NAMALWA (cell line): ENCODE data around the gene AGO1.
"Not testable (repeated sequence)": the region's sequence is repeated elsewhere in the genome, so short reads cannot be mapped to it uniquely, and the experiment has no call there.

ENCODE experiments used
- DNase-seq: peaks from one replicate; pipeline ENCODE4 v3.0.0-alpha.2; 2015; ENCODE audit warnings: low spot score

The AGO1 gene

DNA sequence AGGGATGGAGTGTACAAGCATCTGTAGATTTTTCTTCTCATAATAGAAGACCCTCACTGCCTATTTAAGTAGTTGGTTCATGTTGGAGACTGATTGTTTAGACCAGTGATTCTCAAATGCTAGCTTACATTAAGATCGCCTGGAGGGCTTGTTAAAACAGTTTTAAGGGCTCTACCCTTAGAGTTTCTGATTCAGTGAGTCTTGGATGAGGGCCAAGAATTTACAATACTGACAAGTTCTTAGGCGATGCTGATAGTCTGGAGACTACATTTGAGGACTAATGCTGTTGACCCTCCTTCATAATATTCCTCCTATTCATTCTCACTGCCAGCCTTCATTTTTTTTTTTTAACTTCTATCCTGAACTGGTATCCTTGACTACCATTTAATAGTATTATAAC, 32.7 kb downstream of the AGO1 start:
- no peak for DNase-seq

DNA sequence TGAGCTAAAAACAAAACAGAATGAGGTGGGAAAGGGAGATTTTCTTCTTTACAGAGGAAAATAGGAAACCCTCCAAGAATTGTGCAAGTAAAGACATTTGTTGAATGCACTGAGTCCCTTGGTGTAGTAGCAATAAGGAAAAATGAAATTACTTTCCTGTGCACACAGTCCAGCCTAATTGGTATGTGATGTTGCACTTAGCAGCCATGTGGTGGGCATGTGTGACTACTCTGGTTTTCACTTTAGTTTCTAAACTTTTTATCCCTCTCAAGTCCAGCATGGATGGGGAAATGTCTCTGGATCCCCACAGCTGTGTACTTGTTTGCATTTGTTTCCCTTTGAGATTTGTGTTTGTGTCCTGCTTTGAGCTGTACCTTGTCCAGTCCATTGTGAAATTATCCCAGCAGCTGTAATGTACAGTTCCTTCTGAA, 40.8 kb downstream of the AGO1 start:
- DNase-seq, result no peak

DNA sequence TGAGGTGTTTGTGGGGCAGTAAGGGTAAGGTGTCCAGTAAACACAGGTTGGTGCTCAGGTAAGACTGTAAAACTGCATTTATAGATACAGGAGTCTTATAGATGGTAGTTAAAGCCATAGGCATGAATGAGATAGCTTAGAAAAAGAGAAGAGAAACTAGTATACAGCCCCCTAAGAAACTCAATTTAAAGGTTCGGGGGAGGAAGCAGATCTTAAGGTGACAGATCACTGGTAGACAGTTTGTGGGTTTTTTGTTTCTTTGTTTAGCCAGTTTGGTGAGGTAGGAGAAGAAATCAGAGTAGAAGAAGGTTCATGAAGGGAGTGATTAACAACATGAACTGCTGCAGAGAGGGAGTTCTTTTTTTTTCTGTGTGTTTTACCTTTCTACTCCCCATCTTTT, 41.8 kb downstream of the AGO1 start:
- DNase-seq, result no peak

DNA sequence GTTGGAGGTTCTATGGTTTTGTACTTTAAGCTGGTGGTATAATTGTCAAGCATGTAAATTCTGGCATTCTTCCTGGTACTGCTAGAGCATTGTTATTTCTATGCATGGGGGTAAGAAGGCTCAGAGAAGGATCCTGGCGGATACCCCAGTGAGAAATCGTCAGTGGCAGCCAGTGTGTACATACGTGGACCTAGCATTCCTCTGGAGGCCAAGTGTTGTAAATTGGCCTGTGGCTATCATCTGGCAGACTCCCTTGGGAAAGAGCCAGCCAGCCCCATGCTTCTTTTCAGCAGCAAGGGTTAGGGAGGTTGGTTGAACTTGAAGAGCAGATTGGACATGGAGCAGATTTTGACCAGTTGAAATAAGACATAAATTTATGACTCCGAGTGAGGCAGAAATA, 42.7 kb downstream of the AGO1 start:
- no peak for DNase-seq

DNA sequence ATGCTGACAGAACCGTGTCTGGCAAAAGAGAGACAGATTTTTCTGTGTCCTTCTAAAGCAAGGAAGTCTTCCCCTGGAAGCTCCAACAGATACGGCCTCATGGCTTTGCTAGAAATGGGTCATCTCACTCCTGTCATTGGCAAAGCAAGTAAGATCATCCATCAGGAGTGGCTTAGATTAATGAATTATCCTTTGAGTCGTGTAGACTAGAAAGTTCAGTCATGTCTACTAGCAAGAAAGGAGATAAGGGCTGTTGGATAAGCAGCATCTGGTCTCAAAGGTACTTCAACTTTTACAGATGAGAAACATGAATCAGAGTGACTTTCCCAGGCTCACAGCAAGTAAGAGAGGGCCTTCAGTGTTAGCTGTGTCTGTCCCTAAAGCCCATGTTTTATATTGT, 44.5 kb downstream of the AGO1 start:
- DNase-seq, result no peak

DNA sequence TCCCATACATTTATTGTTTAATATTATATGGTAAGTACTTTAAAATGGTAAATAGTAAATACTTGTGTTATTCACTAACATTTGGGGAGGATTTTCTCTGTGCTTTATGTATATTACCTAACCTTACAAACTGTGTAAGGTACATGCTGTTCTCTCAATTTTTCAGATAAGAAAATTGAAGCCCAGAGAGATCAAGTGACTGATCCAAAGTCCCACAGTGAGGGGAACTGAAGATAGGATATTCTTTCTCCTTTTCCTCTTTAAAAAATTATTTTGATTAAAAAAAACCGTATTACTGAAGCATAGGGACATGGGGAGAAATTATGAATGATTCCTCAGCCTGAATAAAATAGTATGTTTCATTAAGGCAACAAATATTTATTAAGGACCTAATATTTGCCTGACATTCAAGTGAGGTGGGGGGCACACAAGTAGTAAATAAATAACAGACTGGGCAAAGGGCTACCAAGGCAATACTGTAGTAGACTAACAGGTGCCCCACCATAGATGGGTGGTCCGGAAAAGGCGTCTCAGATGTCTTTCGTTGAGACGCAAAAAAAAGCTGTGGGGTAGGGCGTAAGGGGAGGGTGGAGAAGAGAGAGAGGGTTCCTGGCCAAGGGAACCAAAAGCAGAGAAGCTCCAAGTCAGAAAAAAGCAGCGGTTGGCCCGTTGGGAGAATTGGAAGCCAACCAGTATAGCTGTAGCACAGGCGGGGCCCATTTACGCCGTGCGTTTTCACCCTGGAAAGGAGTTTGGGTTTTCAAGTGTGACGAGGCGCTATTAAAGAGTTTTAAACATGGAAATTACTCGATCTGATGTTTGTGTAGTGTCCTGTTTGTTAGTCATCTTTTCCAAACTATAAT, 47.0 kb downstream of the AGO1 start:
- DNase-seq, result peak; percentile 75

DNA sequence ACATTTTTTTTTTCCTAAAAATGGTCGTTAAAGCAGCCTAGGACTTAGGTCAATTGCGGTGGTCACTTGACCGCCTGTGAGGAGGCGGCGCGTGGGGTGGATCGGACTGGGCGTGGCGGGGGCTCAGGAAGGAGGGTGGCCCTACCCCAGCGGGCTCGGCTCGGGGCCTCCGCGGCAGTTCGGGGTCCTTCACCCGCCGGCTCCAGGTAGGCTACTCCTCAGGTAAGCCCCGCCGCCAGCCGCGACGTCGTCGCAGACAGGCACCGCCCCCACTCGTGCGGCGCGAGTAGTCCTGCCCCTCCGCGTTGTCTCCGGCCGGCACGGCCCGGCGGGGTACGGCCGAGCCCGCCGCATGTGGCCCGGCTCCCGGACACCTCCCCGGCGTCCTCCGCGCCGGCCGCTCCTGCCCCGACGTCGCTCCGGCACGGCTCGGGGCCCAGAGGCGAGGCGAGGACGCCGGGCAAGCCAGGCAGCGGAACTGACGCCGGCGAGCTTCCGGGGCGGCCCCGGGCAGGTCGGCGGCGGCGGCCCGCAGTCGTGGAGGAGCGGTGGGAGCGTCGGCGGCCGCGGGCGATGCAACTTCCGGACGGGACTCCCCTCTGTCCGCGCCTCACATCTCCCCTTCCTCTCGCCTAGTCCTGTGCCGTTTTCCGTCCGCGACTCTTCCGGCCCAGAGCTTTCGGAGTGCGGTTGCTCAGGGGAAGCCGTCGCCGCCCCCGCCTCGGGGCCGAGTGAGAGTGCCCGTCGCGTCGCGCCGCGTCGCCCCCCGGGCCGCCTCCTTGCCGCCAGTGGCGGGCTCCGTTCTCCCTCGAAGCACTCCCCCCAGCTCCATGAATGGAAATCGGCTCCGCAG, 47.8 kb downstream of the AGO1 start, which contains the start of gene AGO3:
Gene AGO3, plus strand, starts transcription at position 513 of the 853 bp plus-strand sequence. Its CDS starts 322 bp downstream, at position 835.
- DNase-seq, result peak; percentile 94

DNA sequence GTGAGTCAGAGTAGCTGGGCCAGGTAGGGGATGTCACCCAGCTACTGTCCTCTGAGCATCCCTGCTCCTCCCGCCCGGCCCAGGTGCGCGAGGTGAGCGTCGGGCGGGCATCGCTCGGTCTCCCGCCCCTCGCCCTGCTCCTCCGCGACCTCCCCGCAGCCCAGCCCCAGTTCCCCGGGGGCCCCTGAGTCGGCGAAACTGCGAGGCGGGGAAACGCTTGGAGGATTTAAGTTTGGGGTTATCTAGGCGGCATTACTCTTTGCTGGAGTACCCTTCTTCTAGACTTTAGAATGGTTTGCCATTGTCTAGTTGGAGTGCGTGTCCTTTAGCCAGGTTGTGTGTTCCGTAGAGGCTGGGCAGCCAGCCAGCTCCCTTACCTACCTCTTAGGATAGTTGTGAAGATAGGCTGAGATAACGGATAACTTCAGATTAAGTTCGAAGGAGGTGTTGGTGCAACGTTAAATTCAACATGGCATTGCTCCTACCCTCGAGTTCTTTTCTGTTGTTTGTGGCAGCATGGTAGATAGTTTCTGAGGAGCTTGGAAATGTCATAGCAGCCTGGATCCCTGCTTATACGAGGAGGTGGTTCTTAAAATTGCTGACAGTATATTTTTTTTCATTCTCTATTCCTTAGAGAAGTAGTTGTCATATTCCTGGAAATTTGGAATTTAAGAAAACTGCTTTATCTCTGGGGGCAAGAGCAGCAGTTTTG, 48.6 kb downstream of the AGO1 start:
- DNase-seq, result peak; percentile 58

DNA sequence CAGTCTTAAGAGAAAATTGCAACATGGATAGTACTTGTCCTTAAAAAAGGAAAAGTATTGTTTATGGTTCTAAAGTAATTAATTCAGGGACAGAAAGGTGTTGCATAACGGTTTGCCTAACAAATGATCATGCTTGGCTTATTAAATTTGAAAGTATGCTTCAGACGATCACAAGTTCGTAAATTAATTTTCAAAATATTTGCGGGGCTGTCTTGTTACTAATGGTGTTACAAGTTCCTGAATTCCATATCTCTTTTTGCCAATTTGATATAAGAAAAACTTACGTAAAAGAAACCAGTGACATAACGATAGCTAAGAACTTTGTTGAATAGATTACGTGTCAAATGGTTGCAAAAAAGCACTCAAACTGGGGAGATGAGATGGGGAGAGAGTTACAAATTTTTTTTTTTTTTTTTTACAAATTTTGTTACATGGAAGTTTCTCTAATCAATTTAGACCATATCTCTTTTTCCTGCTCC, 49.2 kb downstream of the AGO1 start:
- DNase-seq, result no peak

DNA sequence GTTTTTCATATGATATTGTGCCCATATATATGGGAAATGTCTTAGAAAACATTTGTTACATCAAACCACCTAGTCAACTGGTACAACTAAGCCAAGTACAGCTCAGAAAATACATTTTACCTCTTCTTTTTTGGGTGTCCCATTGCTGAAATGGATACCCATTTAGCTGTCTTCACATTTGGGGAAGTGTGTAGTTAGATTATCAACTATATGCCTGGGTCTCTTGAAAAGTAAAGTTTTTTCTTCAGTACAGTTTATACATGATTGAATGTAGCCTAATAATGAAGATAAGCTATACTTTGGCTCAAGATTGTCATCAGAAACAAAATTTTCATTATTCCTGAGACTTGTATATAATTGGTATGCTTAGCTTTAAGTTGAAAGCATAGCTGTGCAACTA, 49.9 kb downstream of the AGO1 start:
- DNase-seq, result peak; percentile 20

DNA sequence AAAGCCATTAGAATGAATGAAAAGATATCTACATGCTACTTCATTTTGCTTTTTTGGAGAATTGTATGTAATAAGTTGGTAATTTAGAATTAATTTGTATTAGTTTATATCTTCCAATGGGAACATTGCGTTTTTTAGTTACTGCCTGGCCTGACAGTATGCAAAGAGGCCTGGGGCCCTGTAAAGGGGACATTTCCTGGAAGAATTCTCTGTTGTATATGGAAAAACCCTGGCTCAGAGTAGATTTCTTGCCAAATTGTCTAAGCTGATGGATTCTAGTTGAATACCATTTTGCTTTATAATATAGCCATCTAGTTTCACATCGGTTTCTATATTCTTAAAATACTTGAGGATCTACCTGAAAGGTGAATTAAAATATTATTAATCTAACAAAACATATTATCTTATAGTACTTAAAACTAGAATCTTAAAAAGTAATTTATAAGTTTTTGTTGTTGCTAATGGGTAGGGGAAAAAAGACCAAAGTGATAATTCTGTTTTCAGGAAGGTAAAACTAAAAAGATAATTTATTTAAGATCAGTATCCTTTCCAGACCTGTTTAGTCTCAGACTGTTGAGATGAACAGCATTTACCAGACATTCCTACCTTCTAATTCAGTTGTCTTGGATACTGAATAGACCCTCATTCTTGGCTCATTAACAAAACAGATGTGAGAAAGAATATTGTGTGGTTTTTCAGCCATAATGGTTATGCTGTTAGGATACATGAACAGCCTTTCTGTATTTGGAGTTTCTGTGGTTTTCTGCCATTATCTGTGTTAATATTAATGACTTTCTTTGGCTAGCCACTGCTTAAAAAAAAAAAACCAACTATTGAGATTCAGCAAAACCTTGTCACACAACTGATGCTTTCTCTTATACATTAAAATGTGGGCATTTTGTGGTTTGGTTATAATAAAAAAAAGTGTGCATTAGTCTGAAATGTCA, 52.7 kb downstream of the AGO1 start:
- DNase-seq, result no peak

DNA sequence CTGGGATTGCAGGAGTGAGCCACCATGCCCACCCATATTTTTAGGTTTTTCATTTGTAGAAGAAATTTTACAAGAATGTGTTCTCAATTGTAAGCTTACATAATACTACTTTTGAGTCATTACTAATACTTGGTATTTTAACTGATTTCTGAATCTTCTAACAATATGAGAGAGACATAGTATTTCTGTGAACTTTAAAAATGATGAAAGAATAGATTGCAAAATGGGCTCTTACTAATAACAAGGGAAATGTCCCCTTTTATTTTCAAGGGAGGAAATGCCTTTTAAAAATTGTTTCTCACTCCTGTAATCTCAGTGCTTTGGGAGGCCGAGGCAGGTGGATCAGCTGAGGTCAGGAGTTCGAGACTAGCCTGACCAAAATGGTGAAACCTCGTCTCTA, 53.8 kb downstream of the AGO1 start:
- no peak for DNase-seq

DNA sequence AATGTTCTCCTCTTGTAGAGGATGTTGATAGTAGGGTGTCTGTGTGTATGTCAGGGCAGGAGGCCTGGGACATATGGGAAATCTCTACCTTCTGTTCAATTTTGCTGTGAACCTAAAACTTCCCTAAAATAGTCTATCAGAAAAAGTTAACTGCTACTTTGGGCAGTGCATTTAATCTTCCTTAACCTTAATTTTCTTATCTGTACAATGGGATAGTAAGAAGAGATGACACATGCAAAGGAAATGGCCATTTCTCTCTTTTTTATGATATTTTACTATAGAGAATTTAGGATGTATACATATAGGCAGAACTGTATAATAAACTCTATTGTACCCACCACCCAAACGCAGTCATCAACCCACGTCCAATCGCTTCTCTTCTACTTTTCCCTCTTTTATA, 56.5 kb downstream of the AGO1 start:
- DNase-seq, result no peak

DNA sequence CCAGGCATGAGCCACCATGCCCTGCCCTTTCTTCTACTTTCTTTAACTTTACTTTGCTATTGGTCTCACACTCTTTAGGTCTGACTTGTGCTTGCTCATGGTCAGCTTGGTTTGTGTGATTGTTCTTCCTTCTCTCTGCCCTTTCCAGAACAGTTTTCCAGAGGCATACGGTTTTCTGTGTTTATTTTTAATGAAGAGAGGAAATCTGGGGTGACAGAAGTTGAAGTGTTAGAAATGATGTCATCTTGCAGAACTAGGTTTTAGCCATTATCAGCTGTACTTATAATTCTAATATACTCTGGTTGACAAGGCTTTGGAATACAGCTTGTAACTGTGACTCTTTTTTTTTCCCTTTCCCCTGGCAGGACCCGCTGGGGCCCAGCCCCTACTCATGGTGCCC, 62.3 kb downstream of the AGO1 start:
- DNase-seq, result no peak

DNA sequence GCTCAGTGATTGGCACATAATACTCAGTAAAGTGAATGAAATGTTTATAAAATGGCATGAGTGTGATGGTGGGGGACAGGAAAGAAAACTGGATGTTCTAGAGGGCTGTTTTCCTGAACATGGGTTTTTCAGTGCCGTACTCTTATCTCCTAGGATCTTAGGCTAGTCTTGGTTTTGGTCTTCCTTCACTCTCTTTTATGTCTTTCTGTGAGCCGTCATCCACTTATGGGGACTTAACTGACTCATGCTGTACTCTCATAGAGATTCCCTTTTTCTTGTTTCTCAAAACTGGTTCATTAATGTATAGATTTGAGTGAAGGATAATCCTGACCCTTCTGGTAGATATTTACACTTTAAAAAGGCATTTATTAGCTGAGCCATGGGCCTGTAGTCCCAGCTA, 64.5 kb downstream of the AGO1 start:
- no peak for DNase-seq

DNA sequence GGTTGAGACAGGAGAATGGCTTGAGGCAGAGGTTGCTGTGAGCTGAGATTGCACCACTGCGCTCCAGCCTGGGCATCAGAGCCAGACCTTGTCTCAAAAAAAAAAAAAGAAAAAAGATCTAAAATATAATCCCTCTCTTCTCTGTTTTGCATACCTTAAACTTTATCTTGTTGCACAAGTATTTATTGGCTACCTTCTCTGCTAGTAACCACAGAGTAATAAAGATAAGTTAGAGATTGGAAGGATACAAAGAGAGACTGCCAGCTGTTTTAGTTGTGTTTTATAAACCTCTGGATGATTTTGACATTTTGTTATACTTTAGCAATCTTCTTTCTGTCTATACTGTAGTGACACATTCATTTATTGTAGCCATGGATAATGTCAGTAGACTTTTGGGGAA, 75.5 kb downstream of the AGO1 start:
- DNase-seq, result no peak

DNA sequence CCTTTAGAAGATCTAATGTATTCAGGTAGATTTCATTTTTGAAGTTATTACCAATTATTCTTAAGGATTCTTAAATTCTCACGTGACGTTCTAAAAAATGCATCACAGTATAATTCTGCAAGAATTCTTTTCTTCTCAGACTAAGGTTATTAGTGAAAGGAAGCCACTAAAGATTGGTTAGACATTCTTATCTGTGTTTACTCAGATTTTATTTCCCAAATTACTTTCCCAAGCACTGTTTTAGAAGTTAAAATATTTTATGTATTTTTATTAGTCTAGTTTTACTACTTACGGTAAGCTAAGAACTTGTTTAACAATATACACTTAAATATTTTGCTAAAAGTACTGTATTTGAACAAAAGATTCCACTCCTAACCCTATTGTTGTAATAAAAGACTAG, 76.3 kb downstream of the AGO1 start:
- no peak for DNase-seq

DNA sequence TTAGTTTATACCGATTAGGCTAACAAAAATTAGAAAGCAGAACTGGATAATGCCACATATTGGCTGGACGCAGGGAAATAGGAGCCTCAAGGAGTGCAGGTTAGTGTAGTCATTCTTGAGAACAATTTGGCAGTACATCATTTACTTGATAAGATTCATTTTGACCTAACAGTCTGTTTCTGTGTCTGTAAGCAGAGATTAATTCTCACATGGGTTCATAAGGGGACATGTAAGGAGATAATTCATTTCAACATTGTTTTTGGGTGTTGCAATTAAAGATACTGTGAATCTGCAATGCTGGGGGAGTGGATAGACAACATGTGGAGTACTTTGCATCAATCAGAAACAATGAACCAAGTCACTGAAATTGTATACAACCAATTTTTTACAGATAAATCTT, 79.9 kb downstream of the AGO1 start:
- no peak for DNase-seq

DNA sequence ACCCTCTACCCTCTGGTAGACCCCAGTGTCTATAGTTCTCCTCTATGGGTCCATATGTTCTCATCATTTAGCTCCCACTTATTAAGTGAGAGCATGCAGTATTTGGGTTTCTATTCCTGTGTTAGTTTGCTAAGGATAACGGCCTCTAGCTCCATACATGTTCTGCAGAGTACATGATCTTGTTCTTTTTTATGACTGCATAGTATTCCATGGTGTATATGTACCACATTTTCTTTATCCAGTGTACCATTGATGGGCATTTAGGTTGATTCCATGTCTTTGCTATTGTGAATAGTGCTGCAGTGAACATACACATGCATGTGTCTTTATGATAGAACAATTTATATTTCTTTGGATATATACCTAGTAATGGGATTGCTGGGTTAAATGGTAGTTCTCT, 81.3 kb downstream of the AGO1 start:
- DNase-seq, result not testable (repeated sequence)

DNA sequence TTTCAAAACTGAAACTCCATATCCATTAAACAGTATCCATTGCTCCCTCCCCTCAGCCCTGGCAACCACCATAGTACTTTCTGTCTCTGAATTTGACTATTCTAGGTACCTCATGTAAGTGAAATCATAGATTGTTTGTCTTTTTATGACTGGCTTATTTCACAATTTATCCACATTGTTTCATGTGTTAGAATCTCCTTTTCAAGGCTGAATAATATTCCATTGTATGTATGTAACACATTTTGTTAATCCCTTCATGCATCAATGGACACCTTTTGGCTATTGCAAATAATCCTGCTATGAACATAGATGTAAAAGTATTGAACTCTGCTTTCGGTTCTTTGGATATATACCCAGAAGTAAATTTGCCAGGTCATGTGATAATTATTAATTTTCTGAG, 85.4 kb downstream of the AGO1 start:
- DNase-seq, result no peak

DNA sequence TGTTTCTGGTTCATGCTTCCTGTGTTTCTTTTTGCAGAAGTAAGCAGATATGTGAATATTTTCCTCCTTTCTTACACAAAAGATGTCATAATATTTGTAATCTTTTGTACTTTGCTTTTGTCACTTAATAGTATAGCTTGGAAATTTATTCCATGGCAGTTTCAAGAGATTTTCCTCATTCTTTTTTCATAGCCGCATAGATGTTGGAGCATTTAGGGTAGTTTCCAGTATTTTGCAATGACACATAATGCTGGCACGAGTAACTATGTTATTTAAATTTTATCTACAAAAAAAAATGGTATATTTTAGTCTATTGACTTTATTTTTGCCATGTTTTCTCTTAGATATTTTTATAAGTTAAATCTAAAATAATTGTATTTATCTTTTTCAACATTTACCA, 88.6 kb downstream of the AGO1 start:
- no peak for DNase-seq
